GM19099 (cell line): ENCODE data around the gene BACH1.

ENCODE experiments used
- POLR2A ChIP-seq: IDR thresholded peaks from 3 replicates; pipeline ENCODE4 v1.6.1; 2011; ENCODE audit warnings: low read depth; ENCODE audit not compliant: insufficient read length; ENCODE audit errors: extremely low read depth

The BACH1 gene

DNA sequence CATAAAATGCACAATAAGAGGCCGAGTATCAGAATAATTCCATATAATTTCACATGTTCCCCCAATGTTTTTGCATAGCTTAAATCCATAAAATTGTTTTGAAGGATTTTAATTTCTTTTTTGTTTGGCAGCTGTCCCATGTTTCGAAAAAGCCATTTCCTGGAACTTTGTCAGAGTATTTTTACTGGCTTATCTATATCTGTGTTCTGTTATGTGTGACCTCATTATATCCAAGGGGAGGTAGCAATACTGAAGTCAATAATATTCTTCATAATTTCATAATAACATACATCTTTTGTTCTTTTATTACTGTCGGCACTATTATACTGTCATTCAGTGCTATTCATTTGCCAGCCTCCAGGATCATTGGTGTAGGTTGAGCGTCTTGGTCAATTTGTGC, 9.4 kb upstream of the BACH1 start:
- no peak for TF ChIP-seq POLR2A

GRCh38 chr21:29290240-29290639, 8.5 kb upstream of the BACH1 start:
- no peak for TF ChIP-seq POLR2A

- no peak for TF ChIP-seq POLR2A
Observed at GRCh38 chr21:29293495-29293894, 5.2 kb upstream of the BACH1 start.

DNA sequence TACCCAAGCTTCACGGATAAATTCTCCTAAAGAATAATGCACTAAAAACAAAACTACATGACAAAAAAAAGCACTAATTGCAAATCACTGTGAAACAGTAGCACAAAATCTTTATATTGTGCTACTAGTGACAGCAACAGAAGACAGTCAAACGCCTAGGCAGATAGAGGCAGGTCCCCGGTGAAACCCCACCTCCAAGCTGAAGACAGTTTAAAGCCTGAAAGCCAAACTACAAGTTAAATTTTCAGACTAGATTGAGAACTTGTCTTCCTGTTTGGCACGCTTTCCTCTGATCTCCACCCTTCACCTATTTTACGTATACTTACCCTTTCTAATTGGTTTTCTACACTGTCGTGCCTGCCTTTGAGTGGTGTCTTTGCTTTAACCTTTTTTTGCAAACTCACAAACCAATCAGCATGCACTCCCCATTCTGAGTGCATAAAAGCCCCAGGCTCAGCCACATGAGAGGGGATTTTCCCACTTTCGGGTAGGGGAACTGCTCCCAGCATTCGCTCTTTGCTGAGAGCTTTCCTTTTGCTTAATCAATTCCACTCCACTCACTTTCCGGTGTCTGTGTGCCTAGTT, 3.6 kb upstream of the BACH1 start:
- TF ChIP-seq POLR2A: no peak

DNA sequence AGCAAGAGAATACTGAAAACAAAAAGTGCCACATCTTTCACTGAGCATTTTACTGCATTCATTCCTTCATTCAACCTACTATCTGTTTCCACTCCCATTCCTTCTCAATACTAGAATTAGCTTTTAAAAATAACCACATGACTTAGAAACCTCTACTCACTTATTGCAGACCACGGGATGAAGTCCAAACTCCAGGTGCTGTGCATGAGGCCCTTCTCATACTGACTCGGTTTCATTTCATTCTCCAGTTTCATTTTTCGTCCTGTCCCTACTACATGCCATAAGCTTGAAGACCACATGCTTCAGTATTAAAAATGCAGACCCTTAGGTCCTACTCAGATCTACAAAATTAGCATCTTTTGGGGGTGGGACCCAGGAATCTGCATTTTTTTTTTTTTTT, 2.3 kb upstream of the BACH1 start:
- TF ChIP-seq POLR2A: no peak

- TF ChIP-seq POLR2A: no peak
Observed at GRCh38 chr21:29297483-29298347, 1.0 kb upstream of the BACH1 start.

DNA sequence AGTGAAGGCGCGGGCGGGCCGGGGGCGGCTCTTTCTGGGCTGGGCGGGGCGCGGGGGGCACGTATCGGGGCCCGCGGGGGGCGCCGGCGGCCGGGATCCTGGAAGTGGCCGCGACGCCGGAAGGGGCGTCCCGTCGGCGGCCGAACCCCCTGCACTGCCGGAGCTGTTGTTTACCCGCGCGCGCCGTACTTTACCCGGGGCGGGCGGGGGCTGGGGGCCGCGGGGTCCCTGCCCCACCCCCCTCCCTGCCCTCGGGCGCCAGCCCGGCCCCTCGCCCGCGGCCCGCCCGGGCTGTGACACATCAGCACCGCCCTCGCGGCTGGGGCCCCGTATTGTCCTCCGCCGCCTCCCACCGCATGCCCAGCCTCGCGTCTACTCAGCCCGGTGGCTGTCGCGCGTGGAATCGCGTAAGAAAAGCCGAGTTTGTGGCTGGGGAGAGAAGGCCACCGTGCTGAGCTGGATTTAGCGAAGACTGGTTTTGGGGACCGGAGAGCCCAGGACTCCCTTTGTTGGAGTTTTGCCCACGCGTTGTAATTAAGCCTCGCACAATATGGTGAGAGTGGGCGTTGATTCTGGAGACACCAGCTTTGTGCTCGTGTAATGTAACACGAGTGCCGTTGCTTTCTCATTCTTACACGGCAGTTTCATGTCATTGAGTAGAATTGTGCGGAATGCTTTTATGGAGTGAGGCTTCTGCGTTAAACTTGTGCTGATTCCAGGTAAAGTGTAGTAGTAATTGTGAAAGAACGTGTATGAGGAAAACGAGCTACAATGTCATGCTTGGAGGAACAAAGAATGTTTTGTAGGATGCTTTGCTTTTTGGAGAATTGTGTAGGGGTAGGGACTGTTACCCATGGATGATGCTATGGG, 559 bp downstream of the BACH1 start:
- no peak for TF ChIP-seq POLR2A

- TF ChIP-seq POLR2A: peak; percentile 58
Observed at GRCh38 chr21:29299916-29300806, 1.4 kb downstream of the BACH1 start.

DNA sequence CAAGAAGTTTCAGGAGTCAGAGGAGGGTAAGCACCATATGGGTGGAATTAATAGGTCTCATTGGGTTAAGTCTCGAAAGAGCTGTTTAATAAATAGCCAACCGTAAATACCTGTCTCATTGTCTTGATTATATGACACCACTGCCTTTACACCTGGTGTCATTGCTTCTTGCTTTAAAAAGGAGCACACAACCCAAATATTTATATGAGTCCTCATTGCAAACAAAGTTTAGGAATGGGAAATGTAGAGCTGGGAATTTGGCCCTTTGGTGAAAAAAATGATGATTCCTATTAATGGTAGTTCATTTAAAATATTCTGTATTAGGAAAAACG, 2.1 kb downstream of the BACH1 start:
- no peak for TF ChIP-seq POLR2A

DNA sequence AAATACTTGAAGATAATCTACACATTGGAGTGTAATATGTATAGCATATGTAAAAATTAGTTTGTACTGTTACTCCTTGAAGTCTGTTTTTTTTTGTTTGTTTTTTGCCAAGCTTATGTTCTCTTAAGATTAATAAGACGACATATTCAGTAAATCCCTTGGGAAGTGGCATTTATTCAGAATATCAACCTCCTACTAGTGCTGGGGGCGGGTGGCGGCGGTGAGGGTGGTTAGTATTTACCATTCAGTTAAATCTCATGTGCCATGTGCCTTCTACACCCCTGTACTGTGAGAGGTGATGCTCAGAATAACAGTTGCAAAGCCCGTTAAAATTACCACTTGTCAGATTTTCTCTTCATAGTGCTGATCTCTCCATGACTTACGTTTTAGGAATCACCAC, 3.0 kb downstream of the BACH1 start:
- no peak for TF ChIP-seq POLR2A

DNA sequence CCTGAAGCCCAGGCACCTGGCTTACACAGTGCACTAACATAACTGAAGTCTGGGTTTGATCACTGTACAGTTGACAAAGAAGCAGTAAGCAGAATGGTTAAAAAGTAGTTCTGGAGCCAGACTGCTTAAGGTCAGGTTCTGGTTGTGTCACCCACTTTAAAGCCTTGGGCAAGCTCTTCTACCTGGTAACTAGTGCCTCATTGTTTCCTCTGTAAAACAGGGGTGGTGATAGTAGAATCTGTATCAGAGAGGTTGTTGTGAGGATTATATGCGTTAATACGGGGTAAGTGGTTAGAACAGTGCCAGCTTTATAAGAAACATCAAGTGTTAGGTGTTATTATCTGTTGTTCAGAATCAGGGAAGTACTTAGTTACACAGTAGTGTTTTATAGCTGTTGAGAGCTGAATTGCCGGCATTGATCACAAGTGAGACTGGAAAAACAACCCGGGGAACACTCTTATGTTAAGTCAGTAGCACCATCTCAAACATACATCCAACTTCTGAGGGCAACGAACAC, 3.7 kb downstream of the BACH1 start:
- TF ChIP-seq POLR2A: no peak

GRCh38 chr21:29303288-29303687, 4.6 kb downstream of the BACH1 start:
- no peak for TF ChIP-seq POLR2A

- no peak for TF ChIP-seq POLR2A
Observed at GRCh38 chr21:29304597-29304996, 5.9 kb downstream of the BACH1 start.

DNA sequence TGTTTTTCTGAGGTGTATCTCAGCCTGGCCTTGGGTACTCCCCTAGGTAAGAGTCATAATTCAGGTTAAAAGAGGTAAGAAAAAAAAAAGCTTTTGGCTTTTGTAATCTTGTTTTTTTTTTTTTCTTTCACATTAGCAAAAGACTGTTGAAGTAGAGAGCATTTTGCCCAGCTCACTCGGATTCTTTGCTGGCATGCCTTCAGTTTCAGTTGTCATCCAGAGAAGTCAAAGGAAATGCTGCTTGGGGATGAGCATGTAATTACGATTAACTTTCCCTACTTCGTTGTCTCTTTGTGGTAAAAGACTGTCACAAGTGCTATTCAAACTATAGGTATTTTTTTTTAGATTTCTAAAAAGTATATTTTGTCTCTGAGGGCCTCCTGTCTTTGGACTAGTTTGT, 6.3 kb downstream of the BACH1 start:
- TF ChIP-seq POLR2A: no peak
